ENCODE data around the gene ATP7A. TPM values are rescaled to one million over a fixed set of nuclear protein-coding genes. Genes with fewer than 3 reads are reported as not detected.
"Not testable (repeated sequence)": the region's sequence is repeated elsewhere in the genome, so short reads cannot be mapped to it uniquely, and the experiment has no call there.

The ATP7A gene
- polyA plus RNA-seq, 1 donor = 8.1 TPM

- not testable (repeated sequence) for DNase-seq (ENCODE audit: low read depth)
Measured at GRCh38 chrX:77945031-77945430, 34.5 kb downstream of the ATP7A start.

- DNase-seq (ENCODE audit: low read depth) = no peak
Measured at GRCh38 chrX:77945910-77946545, 35.5 kb downstream of the ATP7A start.

GRCh38 chrX:77946571-77946970, 36.1 kb downstream of the ATP7A start:
- no peak for DNase-seq (ENCODE audit: low read depth)

- no peak for DNase-seq (ENCODE audit: low read depth)
Measured at GRCh38 chrX:77949840-77950239, 39.3 kb downstream of the ATP7A start.

GRCh38 chrX:77952173-77952572, 41.7 kb downstream of the ATP7A start:
- no peak for DNase-seq (ENCODE audit: low read depth)

- no peak for DNase-seq (ENCODE audit: low read depth)
Measured at GRCh38 chrX:77953302-77953701, 42.8 kb downstream of the ATP7A start.

GRCh38 chrX:77953708-77954107, 43.2 kb downstream of the ATP7A start:
- DNase-seq (ENCODE audit: low read depth) = no peak

- no peak for DNase-seq (ENCODE audit: low read depth)
Measured at GRCh38 chrX:77960567-77960966, 50.1 kb downstream of the ATP7A start.

GRCh38 chrX:77961063-77961462, 50.6 kb downstream of the ATP7A start:
- no peak for DNase-seq (ENCODE audit: low read depth)

GRCh38 chrX:77962068-77962902, 51.8 kb downstream of the ATP7A start:
- no peak for DNase-seq (ENCODE audit: low read depth)

- no peak for DNase-seq (ENCODE audit: low read depth)
Measured at GRCh38 chrX:77966361-77966760, 55.9 kb downstream of the ATP7A start.

GRCh38 chrX:77967631-77968030, 57.1 kb downstream of the ATP7A start:
- no peak for DNase-seq (ENCODE audit: low read depth)

GRCh38 chrX:77969538-77969937, 59.0 kb downstream of the ATP7A start, which contains the start of gene PGAM4:
Gene PGAM4, minus strand, starts transcription at chrX:77969638. Its CDS starts 0 bp downstream, at chrX:77969638.
- DNase-seq (ENCODE audit: low read depth) = no peak

GRCh38 chrX:77975755-77976154, 65.3 kb downstream of the ATP7A start:
- DNase-seq (ENCODE audit: low read depth) = no peak

GRCh38 chrX:77977095-77977494, 66.6 kb downstream of the ATP7A start:
- DNase-seq (ENCODE audit: low read depth) = no peak

- no peak for DNase-seq (ENCODE audit: low read depth)
Measured at GRCh38 chrX:77977518-77977917, 67.0 kb downstream of the ATP7A start.

- DNase-seq (ENCODE audit: low read depth) = no peak
Measured at GRCh38 chrX:77979870-77980269, 69.4 kb downstream of the ATP7A start.

- DNase-seq (ENCODE audit: low read depth) = no peak
Measured at GRCh38 chrX:78011846-78012245, 101.4 kb downstream of the ATP7A start.

GRCh38 chrX:78019586-78020483, 109.3 kb downstream of the ATP7A start:
- no peak for DNase-seq (ENCODE audit: low read depth)

- DNase-seq (ENCODE audit: low read depth) = no peak
Measured at GRCh38 chrX:78024349-78025059, 114.0 kb downstream of the ATP7A start.

GRCh38 chrX:78027798-78028197, 117.3 kb downstream of the ATP7A start:
- no peak for DNase-seq (ENCODE audit: low read depth)
